Measurements from ENCODE around the gene CDC42BPB.

CDC42BPB gene

DNA sequence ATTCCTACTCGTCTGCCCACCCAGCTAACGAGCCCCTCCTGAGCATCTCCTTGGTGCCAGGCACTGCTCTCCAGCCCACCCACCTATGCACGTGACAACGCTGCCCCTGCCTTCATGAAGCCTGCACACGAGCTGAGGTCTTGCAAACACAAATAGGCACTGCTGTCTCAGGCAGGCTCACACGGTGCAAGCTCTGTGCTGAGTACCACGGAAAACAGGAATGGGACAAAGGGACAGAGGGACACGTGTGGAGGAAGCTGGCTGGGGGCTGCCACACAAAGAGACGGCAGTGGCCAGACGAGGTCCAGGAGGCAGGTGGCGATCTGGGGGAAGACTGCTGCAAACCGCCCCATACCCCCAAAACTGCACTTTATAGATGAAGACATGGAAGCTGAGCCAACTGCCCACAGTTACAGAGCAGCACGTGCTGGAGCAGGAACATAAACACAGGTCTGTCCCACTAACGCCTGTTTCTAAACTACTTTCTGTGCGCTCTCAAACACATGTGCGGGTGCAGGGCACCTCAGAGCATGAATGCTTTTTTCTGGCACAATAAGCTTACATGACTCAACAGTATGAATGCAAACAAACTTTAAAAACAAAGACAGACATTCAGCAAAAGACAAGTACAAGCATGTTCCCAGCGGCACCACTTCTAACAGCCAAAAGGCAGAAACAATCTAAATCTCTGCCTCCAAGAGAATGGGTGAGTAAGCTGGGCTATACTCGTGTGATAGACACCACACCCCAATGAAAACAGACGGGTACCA is 70.4 kb downstream of the CDC42BPB start:
- no peak for DNase-seq

DNA sequence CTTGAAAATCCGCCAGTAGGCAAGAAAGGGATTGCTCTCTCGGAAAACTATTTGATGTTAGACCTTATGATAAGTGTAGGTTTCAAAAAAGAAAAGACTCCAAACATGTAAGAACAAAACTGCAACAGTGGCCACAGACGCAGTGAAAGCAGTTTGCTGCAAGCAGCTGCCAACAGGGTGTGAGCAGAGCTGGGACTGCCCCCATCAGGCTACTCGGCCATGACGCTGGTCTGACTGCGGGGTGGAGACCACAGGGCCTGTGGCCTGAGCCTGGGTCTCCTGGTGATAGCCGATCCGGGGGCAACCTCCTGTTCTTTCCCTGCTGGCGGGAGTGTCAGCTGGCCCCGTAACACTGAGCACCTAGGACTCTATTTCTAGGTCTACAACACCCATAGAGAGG is 71.7 kb downstream of the CDC42BPB start:
- DNase-seq = no peak

DNA sequence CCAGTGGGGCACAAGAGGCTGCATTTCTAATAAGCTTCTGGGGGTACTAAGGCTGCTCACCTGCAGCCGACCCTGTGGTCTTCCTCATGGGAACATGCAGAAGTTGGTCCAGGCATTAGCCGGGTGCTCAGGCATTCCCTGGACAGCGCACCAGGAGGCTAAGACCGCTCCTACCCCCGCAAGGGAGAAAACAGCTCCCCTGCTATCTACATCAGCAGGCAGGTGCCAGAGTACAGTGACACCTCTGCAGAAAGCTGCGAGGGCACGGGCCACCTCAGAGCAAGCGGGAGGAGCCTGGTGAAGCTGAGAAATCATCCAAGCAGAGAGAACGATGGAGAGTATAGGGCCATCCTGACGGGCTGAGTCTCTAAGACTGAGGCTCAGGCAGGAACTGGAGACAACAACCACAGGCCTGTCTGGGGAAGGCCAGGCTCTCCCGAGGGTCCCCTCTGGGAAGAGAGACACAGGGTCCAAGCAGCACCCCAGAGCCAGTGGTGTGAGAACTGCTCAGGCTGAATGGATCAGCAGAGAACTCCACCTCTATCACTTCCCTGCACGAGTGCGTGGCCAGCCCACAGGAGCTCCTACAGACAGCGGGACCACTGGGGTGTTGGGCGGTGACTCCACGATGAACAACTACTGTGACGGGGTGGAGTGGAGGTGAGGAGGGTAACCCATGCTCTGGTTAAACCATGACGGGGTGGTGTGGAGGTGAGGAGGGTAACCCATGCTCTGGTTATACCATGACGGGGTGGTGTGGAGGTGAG is 72.8 kb downstream of the CDC42BPB start:
- no peak for DNase-seq

DNA sequence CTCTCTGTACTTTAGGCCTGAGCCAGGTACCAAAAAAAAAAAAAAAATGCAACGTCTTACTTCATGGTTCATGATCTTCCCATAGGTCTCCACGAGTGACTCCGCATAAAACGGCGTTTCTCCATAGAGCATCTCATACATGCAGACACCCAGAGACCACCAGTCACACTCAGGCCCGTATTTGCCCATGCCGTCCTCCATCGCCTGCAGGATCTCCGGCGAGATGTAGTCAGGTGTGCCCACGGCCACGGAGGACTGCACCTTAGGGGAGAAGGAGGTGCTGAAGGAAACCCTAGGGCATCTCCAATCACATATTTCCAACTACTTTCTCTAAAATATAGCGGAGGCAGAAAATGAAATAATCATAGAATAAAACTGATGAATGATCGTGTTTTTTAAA is 73.9 kb downstream of the CDC42BPB start:
- DNase-seq = no peak

DNA sequence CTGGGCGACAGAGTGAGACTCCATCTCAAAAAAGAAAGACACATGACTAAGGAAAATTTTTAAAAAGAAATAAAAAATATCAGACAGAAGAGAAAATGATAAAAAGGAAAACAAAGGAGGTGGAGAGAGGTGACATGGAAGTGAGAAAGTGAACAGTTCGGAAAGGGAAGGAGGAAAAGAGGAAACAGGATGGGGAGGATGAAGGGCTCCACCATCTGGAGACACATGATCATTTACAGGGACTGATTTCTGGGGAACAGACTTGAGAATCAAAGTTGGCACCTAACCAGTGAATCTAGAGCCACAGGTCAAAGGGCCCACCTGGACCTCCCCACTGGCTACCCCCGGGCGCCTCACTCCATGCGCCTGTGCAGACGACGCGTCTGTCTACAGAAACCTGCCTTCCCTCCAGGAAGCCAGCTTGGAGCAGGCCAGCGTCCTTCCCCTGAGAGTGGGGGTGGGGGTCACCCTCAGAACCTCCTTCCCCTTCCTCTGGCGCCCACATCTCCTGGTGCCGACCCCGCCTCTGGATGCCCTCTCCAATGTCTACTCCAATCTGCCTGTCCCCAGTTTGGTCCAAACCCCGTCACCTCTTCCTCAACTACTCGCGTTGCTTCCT is 74.4 kb downstream of the CDC42BPB start:
- no peak for DNase-seq

DNA sequence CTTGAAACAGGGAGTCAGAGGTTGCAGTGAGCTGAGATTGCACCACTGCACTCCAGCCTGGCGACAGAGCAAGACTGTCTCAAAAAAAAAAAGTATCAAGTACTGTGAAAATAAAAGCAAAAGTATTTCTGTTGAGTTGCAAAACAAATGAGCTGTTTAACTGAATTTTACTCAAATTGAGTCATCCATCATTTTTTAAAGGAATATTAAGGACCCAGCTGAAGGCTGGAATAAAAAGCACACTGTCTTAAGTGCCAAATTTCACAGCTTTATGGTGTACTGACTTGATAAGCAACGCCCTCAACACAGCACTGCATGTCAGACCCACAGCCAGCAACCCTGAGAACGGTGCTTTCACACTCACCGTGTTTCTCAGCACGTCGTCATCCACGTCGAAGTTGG is 76.9 kb downstream of the CDC42BPB start:
- DNase-seq = no peak

DNA sequence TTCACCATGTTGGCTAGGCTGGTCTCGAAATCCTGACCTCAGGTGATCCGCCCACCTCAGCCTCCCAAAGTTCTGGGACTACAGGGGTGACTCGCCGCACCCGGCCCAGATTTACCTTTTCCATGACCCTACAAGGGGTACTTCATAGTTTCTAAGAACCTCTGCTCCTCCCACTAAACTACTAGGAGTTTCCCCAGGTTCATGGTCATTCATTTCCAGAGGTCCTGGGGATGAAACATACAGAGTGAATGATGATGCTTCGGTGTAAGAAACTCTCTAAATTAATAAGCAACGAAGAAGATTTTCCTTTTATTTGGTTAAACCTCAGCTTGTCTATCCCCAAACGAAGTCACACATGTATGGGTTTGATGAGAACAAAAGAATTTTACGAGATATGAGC is 77.9 kb downstream of the CDC42BPB start:
- no peak for DNase-seq

DNA sequence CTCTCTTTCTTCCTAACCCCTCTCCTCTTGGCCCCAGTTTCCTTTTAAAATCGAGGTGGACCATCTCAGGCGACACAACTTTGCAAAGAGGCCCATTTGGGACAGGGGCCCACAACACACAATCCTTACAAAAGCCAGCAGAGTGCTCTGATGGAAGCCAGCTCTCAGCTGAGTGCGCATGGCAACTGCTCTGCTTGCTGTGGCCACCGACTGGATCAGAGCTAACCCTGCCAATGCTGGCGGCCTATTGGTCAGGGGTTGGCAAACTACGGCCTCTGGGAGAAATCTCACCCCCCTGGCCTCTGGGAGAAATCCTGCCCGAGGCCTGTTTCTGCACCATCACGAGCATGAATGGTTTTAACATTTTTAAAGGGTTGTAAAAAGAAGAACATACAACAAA is 79.9 kb downstream of the CDC42BPB start:
- no peak for DNase-seq

DNA sequence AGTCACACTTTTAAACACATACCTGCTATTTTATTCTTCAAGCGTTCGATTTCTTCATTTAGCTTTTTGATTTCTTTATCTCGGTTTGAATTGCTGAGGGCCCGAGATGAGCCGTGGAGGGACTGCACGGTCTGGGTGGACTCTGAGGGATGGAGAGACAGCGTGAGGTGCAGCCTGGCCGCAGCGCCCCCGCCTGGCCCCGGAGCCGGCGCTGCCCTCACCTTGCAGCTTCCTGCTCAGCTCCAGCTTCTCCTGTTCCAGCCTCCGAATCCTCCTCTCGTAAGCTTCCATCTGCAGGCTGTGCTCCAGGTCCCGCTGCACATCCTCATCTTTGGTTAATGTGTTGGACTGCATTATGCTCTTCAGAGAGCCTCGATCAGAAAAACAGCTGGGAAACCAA is 81.7 kb downstream of the CDC42BPB start:
- no peak for DNase-seq

DNA sequence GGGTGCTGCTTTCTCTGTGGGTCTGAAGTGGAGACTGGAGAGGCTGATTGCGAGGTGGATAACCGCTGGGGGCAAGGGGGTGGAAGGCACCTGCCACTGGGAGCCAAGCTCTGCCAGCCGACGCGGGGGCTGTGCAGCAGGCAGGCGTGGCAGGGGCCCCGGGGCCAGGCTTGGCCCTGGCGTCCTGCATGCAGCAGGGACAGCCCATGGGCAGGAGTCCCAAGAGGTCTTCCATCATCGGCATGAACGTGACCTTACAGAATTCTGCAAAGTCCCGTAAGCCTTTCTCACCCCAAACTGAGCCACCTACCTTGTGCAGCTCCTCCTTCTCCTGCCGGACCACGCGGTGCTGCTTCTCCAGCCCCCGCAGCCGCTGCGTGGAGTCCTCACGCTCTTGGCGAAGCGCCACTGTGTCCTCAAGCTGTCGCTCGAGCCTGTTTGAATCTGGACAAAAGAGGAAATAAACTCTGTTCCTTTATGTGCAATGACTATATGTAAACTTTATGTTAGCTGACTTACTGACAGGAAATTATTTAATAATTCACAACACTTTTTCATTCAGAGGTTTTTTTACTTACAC is 83.6 kb downstream of the CDC42BPB start:
- no peak for DNase-seq

DNA sequence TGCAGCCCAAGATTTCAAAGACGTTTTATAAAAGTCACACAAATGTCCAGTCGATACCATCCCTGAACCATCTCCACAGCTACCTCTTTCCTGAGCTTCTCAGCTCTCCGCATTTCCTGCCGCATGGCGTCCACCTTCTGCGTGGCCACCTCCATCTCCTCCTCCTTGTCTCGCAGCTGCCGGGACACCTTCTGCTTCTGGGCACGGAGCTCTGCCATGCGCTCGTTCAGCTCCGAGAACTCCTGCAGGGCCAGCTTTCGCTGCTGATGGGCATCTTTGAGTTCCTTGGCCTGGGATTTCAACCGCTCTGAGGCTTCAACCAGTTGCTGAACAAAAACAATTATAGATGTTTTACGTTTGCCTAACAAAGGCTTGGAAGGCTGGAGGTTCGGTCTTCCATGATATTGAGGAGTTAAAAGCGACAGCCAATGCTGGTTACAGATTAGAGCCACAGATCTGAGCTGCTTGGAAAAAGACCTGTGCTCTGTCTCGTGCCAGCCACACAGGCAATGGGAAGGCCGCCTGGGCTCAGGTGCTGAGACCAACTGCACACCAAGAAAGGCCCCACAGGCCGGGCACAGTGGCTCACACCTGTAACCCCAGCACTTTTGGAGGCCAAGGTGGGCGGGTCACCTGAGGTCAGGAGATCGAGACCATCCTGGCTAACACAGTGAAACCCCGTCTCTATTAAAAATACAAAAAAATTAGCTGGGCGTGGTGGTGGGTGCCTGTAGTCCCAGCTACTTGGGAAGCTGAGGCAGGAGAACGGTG is 85.3 kb downstream of the CDC42BPB start:
- no peak for DNase-seq

DNA sequence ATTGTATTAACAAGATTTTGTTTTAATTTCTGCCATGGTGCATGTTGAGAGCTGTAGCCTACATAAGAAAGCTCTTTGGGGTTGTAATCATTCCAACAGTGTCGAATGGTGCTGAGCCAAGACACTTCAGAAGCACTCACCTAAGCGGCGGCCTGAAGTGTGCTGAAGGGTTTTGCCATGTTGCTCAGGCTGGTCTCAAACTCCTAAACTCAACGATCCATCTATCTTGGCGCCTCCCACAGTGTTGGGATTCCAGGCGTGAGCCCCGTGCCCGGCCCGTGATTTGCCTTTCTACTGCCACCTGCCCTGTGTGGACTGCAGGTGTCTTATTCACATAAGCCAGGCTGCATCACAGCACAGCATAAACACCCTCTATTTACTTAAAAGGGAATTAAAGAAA is 86.0 kb downstream of the CDC42BPB start:
- no peak for DNase-seq

DNA sequence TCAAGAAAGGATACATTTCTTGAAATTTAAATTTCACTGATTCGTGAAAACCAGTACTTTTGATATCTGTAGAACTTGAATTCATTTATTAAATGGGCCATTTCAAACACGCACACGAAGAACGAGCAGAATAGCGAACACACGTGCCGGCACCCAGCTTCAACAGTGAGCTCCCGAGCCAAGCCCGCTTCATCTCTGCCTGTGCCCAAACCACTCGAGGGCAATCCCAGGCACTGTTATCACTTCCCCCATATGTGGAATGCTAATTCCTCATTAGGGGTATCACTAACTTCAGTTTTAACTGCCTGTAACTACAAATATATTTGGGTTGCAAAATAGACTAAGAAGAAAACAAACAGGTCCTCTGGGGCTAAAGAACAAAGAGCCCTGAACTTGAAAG is 86.9 kb downstream of the CDC42BPB start:
- no peak for DNase-seq

DNA sequence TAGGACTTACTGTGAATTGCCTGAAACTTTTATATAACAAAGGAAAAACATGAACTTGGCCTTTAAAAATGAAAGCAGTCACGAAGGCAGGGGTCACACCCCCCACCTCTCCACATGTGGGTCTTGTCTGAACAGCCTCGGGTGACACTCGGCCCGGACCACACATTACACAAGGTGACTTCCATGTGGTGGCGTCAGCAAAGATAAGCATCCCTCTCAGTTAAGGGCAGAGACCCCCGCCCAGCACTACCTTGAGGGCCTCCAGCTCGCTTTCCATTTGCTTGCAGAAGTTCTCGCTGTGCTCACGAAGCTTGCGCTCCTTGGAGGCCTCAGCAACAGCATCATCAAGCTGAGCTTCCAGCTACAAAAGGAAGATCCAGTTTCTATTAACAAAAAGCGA is 87.4 kb downstream of the CDC42BPB start:
- DNase-seq = no peak

DNA sequence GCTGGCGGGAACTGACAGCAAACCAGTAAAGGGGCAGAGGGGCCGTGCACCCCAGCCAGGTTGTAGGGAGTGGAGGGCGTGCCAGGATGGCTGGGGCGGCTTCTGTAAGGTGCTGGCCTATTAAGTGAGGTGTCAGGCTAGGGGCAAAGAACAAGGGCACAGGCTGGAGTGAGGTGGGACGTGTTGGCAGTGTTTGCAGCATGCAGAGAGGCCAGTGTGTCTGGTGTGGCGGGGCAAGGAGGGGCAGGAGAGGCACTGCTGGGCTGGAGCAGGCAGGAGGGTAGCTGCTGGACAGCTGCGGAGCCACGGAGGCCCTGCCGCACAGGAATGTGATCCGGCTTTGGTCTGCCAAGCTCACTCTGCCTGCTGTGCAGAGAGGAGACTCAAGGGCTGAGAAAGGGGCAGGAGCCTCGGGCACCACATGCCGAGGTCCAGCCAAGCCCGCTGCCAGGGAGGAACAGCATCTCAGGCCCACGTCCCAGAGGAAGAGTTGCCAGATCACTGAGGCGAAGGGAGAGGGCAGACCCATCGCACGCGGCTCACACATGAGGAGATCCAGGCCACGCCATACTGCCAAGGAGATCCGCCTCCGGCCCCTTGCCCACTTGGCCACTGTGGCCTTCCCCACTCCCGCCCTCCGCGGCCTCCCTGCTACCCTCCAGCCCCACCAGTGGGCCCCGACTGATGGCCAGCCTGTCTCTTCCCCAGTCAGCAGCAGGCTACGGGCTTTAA is 88.1 kb downstream of the CDC42BPB start:
- no peak for DNase-seq

DNA sequence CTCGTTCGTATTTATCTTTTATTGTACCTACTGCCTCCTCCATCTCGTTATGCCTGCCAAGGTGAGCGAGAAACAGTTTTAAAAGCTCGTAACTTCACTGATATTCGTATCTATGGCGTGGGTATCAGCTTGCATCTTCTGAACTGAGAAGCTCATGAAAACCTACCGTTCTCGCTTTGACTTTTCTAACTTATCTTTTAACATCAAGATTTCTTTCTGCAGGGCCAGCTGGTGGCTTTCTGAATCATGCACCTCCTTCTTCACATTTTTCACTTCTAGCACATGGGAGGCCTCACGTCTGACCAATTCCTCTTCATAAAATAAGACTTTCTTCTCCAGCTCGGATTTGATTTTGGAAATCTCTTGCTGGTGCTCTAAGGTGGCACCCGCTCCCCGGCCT is 89.0 kb downstream of the CDC42BPB start:
- DNase-seq = no peak

DNA sequence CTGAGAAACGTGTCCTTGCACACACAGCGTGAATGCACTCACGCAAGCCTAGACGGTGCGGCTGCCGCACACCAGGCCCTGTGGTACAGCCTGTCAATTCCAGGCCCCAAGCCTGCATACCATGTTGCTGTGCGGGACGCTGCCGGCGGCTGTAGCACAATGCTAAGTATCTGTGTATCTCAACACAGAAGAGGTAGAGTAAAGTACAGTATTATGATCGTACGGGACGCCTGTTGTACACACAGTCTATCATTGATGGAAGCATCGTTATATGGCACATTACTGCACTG is 89.9 kb downstream of the CDC42BPB start:
- DNase-seq = no peak

DNA sequence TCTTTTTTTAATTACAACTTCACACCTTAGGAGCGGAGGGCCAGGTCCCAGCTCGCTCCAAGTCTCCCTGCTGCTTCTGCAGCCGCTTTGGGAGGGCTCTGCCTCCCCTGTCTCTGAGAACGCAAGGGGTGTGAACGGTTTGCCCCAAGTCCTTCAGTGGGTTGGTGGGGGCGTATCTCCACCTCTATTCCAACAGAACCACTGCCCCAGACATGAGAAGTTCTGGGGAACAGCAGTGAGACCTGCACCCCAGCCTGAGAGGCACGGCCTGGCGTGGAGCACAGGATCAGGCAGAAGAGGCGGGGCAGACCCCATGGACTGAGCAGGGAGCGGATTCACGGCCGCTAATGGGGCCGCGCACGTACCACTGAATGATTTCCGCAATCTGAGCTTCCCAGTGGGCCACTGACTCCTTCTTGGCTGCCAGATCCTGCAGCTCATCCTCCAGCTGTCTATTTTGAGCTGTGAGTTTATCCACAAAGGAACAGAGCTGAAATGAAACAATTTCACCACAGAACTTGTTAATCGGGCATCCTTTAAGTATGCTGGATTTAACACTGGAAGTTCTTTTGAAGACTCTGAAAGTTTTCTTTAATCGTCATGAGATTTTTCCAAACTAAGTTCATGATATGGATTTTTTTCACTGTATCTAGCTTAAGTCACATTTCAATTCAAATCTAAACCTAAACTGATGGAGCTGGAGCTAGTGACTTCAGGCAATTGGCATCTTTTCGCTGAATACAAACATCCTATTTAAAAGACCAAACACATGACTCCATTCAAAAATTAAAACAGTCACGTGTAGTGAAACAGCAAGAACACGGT is 90.5 kb downstream of the CDC42BPB start:
- no peak for DNase-seq

DNA sequence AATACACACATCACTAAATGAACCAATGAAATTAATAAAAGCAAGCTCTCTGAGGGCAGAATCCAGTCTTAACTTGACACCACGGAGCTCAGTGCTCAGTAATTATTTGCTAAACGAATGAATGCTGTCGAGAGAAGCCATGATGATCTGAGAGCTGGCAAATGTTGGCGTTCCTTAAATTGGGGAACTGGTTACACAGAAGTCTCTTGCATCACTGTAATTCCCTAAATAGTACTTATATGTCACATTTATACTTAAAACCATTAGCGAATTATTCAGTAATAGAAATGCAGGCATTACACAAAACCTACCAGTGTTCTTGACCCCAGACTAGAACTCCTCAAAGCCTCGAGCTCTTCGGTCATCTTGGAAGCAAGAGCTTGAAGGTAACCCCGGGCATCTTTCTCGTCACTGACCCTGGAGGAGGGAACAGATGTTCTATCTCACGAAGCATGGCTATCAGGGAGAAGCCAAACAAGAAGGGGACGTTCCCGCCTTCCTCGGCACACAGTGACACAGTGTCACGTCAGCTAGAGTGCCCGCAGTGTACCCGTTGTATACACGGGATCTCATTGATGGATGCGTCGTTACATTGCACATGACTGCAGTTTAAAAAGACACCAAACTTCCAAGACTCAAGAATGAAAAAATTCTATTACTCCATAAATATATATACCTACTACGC is 91.2 kb downstream of the CDC42BPB start:
- DNase-seq = no peak

DNA sequence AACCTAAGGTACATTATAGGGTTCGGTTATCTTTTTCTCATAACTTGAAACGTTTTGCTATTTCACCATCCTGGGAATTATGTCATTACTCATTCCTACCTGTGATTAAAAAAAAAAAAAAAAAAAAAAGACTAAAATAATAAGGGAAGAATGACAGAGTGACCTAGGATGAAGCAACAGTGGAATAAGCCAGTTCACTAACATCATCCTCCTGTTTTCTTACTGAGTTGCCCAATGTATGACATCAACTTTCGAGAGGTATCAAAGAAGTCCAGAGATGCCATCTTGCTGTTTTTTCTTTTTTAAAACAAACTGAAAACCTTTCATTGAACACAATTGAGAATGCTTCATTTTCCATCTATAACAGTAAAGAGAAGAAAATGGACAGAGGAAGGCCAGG is 92.1 kb downstream of the CDC42BPB start:
- no peak for DNase-seq

DNA sequence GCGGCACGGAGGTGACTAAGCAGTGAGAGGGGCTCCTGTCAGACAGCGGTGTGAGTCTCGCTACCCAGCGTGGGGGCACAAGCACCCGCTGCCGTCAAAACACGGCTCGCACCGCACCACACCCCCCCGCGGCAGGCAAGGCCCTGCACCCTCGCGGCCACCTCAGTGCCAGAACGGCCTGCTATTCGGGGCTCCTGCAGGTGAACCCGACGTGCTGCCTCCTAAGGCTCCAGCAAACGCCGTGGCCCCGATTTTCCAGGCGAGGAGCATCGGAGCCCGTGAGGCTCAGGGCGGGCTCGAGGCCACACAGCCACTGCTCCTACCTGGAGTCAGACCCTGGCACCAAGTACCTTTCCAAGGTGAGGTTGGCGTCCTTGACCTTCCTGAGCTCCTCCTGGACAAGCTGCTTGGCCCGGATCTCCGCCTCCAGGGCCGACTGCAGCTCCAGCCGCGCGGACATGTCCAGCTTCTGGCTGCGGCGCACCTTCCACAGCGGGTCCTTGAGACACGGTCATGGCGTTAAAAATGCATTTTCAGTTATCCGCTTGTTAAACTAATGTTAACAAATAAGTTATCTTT is 93.1 kb downstream of the CDC42BPB start:
- no peak for DNase-seq

All from CD4-positive, alpha-beta T cell treated with Interleukin-21 for 1 hour (primary cell).